ENCODE data around the gene DTWD2.

GRCh38 chr5:119022773-119023172 lies 34.4 kb upstream of the DTWD2 start:
- TF ChIP-seq SP1 (IDR thresholded peaks at IDR 0.05) (no peak), HDGF (IDR thresholded peaks at IDR 0.05; ENCODE audit: borderline replicate concordance) (no peak), TARDBP (IDR thresholded peaks at IDR 0.05) (no peak), LEF1 (IDR thresholded peaks at IDR 0.05; ENCODE audit: borderline replicate concordance) (no peak), L3MBTL2 (conservative IDR thresholded peaks at IDR 0.05) (no peak), NFRKB (IDR thresholded peaks at IDR 0.05) (no peak), FOXM1 (IDR thresholded peaks at IDR 0.05; ENCODE audit: borderline replicate concordance) (no peak), ELF4 (IDR thresholded peaks at IDR 0.05) (no peak), FOXA1 (IDR thresholded peaks at IDR 0.05) (no peak)

Data from HEK293T (cell line).